T-cell (primary cell): ENCODE results near the gene FAM171A1. TPM values are rescaled to one million over a fixed set of nuclear protein-coding genes. Genes with fewer than 3 reads are reported as not detected.
"Not testable (repeated sequence)": the region's sequence is repeated elsewhere in the genome, so short reads cannot be mapped to it uniquely, and the experiment has no call there.

Experiments used
- ATAC-seq, 4 experiments: fragments of 200-7000 bp in 3 of 4; fragments of 150-1000 bp in 1 of 4; cut with Tn5 transposase; replicated peaks in 1 of 4; 1 replicate in 3 of 4; 2 replicates in 1 of 4; pipeline ENCODE4 v1.10.0; 2021; ENCODE audit warnings: moderate library complexity in 3 of 4, mild to moderate bottlenecking in 2 of 4, moderate number of reproducible peaks in 1 of 4
- CTCF ChIA-PET, 2 donors: fragments of 300-600 bp; sonication (Branson Sonifier 250); formaldehyde crosslinking; loops; one replicate each; lab custom pipeline; 2022; ENCODE audit warnings: antibody characterized with exemption in 2 of 2; lab: Charles Lee
- POLR2A ChIA-PET, 2 donors: fragments of 300-600 bp; sonication (Branson Sonifier 250); formaldehyde crosslinking; loops; one replicate each; lab custom pipeline; 2022; ENCODE audit warnings: antibody characterized with exemption in 2 of 2; lab: Charles Lee
- DNase-seq, 35 experiments: peaks; one replicate each; pipeline versions ENCODE4 v3.0.0 to v3.0.0-alpha.2; 2013 to 2023
- H3K27ac ChIP-seq: one replicate; pipeline ENCODE4 v1.5.1; 2013; ENCODE audit warnings: low read length
- H3K27me3 ChIP-seq, 2 experiments: replicated peaks in 1 of 2; 1 replicate in 1 of 2; 2 replicates in 1 of 2; pipeline versions ENCODE4 v1.6.1 to v1.7.0; 2013; ENCODE audit warnings: low read length in 1 of 2, mixed read lengths in 1 of 2; ENCODE audit not compliant: control insufficient read depth in 2 of 2, insufficient read depth in 2 of 2; ENCODE audit errors: extremely low read depth in 1 of 2
- H3K36me3 ChIP-seq, 2 donors: 1 replicate in 1 of 2; 2 replicates in 1 of 2; pipeline versions ENCODE4 v1.6.1 to v1.7.0; 2013; ENCODE audit warnings: low read length in 1 of 2; ENCODE audit not compliant: control insufficient read depth in 2 of 2, insufficient read depth in 1 of 2; ENCODE audit errors: extremely low read depth in 1 of 2
- H3K4me1 ChIP-seq, 2 experiments: 1 replicate in 1 of 2; 2 replicates in 1 of 2; pipeline versions ENCODE4 v1.6.1 to v1.7.0; 2013; ENCODE audit warnings: low read length in 2 of 2, mixed read lengths in 1 of 2; ENCODE audit not compliant: insufficient read depth in 2 of 2, control insufficient read depth in 1 of 2; ENCODE audit errors: extremely low read depth in 1 of 2
- H3K4me3 ChIP-seq, 2 donors: 1 replicate in 1 of 2; 2 replicates in 1 of 2; pipeline versions ENCODE4 v1.5.1 to v1.7.0; 2013; ENCODE audit warnings: mild to moderate bottlenecking in 2 of 2, low read length in 1 of 2, moderate library complexity in 1 of 2; ENCODE audit not compliant: control insufficient read depth in 1 of 2; ENCODE audit errors: extremely low read depth in 1 of 2
- H3K9me3 ChIP-seq: 2 replicates; pipeline ENCODE4 v1.7.0; 2013
- H3K27ac Mint-ChIP-seq, 2 donors: one replicate each; pipeline ENCODE4 v1.8.0; 2020 to 2021; ENCODE audit warnings: mild to moderate bottlenecking in 2 of 2, mixed read lengths in 2 of 2
- H3K27me3 Mint-ChIP-seq, 2 donors: one replicate each; pipeline ENCODE4 v1.8.0; 2021 to 2022; ENCODE audit warnings: mixed read lengths in 2 of 2
- H3K36me3 Mint-ChIP-seq: one replicate; pipeline ENCODE4 v1.8.0; 2021; ENCODE audit warnings: mixed read lengths
- H3K4me1 Mint-ChIP-seq, 3 donors: one replicate each; pipeline ENCODE4 v1.8.0; 2020 to 2022; ENCODE audit warnings: mixed read lengths in 3 of 3, mild to moderate bottlenecking in 1 of 3
- H3K4me3 Mint-ChIP-seq, 3 donors: one replicate each; pipeline ENCODE4 v1.8.0; 2020 to 2022; ENCODE audit warnings: mild to moderate bottlenecking in 3 of 3, mixed read lengths in 3 of 3, moderate library complexity in 3 of 3
- H3K9me3 Mint-ChIP-seq, 3 donors: one replicate each; pipeline ENCODE4 v1.8.0; 2020 to 2022; ENCODE audit warnings: mixed read lengths in 3 of 3
- WGBS: methylation state at CpG from one replicate; pipeline ENCODE4 v1.1.5; 2013; ENCODE audit warnings: missing lambda C conversion rate; ENCODE audit not compliant: insufficient coverage; 5-methylcytosine and 5-hydroxymethylcytosine counted together
- total RNA-seq, 35 experiments: library from RNA in 6 of 35; stranded (reverse) in 6 of 35; fragments of 120-200 nt in 1 of 35; gene quantifications; one replicate each; pipeline versions ENCODE4 v1.2.1 to v1.2.4 and lab custom pipeline; 2013 to 2026

Gene FAM171A1
- total RNA-seq, 5 donors from 2014 or later (not counting 1 experiment from before 2014, with no cell fraction given): 4.6 to 8.6 (median 7.2) TPM

- ChIA-PET POLR2A (interaction anchor here in 1 of 2 donors (0.5 kb wide), 1 partner anchor 72 kb away, joined by 3 read pairs; no protein-coding TSS in a partner anchor), CTCF (no interaction called here)
- Histone ChIP-seq H3K36me3 (no peaks in the 10 kb centered on the region), H3K9me3 (no peaks in the 10 kb centered on the region), H3K4me1 (no peaks in the 10 kb centered on the region), H3K27me3 (no peaks in the 10 kb centered on the region), H3K4me3 (no peak overlapping the region), H3K27ac (no peak overlapping the region)
- Mint-ChIP-seq H3K4me3 (no peak overlapping the region), H3K27me3 (no peaks in the 10 kb centered on the region), H3K27ac (no peak overlapping the region), H3K4me1 (no peaks in the 10 kb centered on the region), H3K9me3 (no peaks in the 10 kb centered on the region), H3K36me3 (no peaks in the 10 kb centered on the region)
- no CpG with 5 or more reads among the region's 4 CpGs for WGBS
- DNase-seq: no peak
- ATAC-seq: no peak
These were observed 90.6 kb downstream of the FAM171A1 start for GRCh38 chr10:15280462-15280861.

DNA sequence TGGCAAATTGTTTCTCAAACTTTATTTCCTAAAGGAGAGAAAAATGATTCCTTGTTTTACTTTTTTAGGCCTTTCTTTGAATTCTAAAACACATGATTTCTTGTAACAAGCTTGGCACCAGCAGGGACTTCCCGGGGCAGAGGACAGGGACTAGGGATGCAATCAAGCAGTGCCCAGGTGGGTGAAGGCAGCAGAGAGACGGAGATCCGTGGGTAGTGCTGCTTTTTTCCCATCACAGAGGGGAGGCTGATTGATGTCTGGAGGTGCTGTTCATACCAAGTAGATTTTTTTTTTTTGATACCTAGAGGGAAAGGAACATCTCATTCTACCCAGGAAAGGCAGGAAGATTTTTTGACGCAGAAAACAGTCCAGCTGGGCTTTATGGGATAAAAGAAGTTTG lies 91.9 kb downstream of the FAM171A1 start:
- ChIA-PET CTCF (no interaction called here), POLR2A (no interaction called here)
- Mint-ChIP-seq H3K27ac (no peak overlapping the region), H3K9me3 (no peaks in the 10 kb centered on the region), H3K36me3 (no peaks in the 10 kb centered on the region), H3K4me1 (no peaks in the 10 kb centered on the region), H3K4me3 (no peak overlapping the region), H3K27me3 (no peaks in the 10 kb centered on the region)
- no peak overlapping the region for H3K27ac ChIP-seq
- no peak for ATAC-seq
- 90% methylated on average over 2 of the region's 4 CpGs for WGBS
- H3K27me3 ChIP-seq: no peaks in the 10 kb centered on the region
- no peak for DNase-seq
- H3K36me3 ChIP-seq: no peaks in the 10 kb centered on the region
- no peak overlapping the region for H3K4me3 ChIP-seq
- no peaks in the 10 kb centered on the region for H3K4me1 ChIP-seq
- H3K9me3 ChIP-seq: no peaks in the 10 kb centered on the region

- no peak overlapping the region for H3K27ac ChIP-seq
- H3K36me3 ChIP-seq: no peaks in the 10 kb centered on the region
- no peak overlapping the region for H3K4me3 ChIP-seq
- Mint-ChIP-seq H3K36me3 (no peaks in the 10 kb centered on the region), H3K4me3 (no peak overlapping the region), H3K4me1 (no peaks in the 10 kb centered on the region), H3K27me3 (no peaks in the 10 kb centered on the region), H3K27ac (no peak overlapping the region), H3K9me3 (no peaks in the 10 kb centered on the region)
- ATAC-seq (no peak), DNase-seq (no peak)
- 85% methylated on average over 7 of the region's 12 CpGs for WGBS
- ChIA-PET POLR2A (no interaction called here), CTCF (no interaction called here)
- no peaks in the 10 kb centered on the region for H3K4me1 ChIP-seq
- no peaks in the 10 kb centered on the region for H3K9me3 ChIP-seq
- H3K27me3 ChIP-seq: no peaks in the 10 kb centered on the region
These were observed 92.3 kb downstream of the FAM171A1 start for GRCh38 chr10:15278786-15279185.

GRCh38 chr10:15276039-15276438 lies 95.0 kb downstream of the FAM171A1 start:
- CTCF ChIA-PET, H3K27me3 ChIP-seq, H3K36me3 ChIP-seq: not testable (repeated sequence)

DNA sequence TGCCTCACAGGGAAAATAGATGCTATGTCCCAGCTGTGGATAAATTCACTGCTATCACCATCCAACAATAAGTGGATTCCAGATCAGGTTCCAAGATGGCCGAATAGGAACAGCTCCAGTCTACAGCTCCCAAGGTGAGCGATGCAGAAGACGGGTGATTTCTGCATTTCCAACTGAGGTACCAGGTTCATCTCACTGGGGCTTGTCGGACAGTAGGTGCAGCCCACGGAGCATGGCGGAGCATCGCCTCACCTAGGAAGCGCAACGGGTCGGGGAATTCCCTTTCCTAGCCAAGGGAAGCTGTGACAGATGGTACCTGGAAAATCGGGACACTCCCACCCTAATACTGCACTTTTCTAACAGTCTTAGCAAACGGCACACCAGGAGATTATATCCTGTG lies 101.3 kb downstream of the FAM171A1 start:
- ATAC-seq, H3K4me3 Mint-ChIP-seq, H3K27me3 ChIP-seq, CTCF ChIA-PET, H3K4me1 ChIP-seq, H3K36me3 ChIP-seq, H3K4me3 ChIP-seq, DNase-seq, H3K27me3 Mint-ChIP-seq, H3K9me3 Mint-ChIP-seq, H3K9me3 ChIP-seq, H3K27ac ChIP-seq, H3K36me3 Mint-ChIP-seq, H3K27ac Mint-ChIP-seq, POLR2A ChIA-PET, H3K4me1 Mint-ChIP-seq: not testable (repeated sequence)
- 92% methylated on average over 4 of the region's 12 CpGs for WGBS

More at GRCh38 chr10:15276039-15276438, 95.0 kb downstream of the FAM171A1 start:
- H3K36me3 Mint-ChIP-seq, H3K9me3 ChIP-seq, H3K4me1 ChIP-seq, ATAC-seq, DNase-seq, H3K27ac ChIP-seq, H3K4me3 ChIP-seq, H3K9me3 Mint-ChIP-seq, H3K27me3 Mint-ChIP-seq, H3K27ac Mint-ChIP-seq, H3K4me1 Mint-ChIP-seq, H3K4me3 Mint-ChIP-seq, POLR2A ChIA-PET: not testable (repeated sequence)
- 80% methylated on average over 1 of the region's 9 CpGs for WGBS

DNA sequence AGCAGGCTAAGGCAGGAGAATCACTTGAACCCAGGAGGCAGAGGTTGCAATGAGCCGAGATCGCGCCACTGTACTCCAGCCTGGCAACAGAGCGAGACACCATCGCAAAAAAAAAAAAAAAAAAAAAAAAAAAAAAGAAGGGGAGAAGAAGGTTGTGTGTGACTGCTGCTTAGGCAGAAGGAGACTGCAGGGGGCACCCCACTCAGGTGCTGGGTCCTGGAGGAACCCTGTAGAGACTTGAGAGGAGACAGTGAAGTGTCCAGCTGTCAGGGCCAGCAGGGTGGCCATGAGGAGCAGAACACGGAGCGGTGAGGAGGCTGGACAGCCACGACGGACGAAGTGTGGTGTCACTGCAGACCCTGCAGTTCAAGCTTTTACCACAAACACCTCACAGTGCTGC lies 103.6 kb downstream of the FAM171A1 start:
- Mint-ChIP-seq H3K27me3 (peaks cover 0 to 2% of the 10 kb centered on the region in 2 donors), H3K4me1 (no peaks in the 10 kb centered on the region), H3K4me3 (no peak overlapping the region), H3K36me3 (peaks cover 8% of the 10 kb centered on the region), H3K27ac (no peak overlapping the region), H3K9me3 (peaks cover 0 to 8% (median 0%) of the 10 kb centered on the region in 3 donors)
- H3K36me3 ChIP-seq: no peaks in the 10 kb centered on the region
- POLR2A ChIA-PET: no interaction called here
- no peaks in the 10 kb centered on the region for H3K4me1 ChIP-seq
- H3K9me3 ChIP-seq: no peaks in the 10 kb centered on the region
- WGBS: 100% methylated on average over 4 of the region's 10 CpGs
- CTCF ChIA-PET: no interaction called here
- H3K27ac ChIP-seq: no peak overlapping the region
- H3K4me3 ChIP-seq: no peak overlapping the region
- peaks cover 0 to 17% of the 10 kb centered on the region in 2 experiments for H3K27me3 ChIP-seq
- DNase-seq (no peak), ATAC-seq (no peak)

DNA sequence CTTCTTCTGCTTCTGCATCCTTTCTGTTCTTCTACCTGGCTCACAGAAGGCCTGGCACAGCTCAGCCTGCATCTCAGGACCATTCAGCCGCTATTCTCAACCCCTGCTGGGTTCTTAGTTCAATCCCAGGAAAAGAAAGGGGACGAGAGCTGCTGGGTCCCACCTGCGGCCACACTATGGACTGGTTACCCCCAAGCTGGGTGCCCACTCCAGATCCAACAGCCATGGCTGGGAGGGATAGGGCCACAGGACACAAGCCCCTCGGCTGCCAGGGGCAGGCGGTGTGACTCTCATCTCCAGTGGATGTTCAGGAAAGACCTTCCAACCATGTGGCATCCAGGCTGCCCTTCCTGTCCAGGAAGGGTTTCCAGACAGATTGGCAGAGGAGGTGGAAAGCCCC lies 105.0 kb downstream of the FAM171A1 start:
- no peaks in the 10 kb centered on the region for H3K36me3 ChIP-seq
- H3K9me3 ChIP-seq: no peaks in the 10 kb centered on the region
- Mint-ChIP-seq H3K27me3 (peaks cover 0 to 2% of the 10 kb centered on the region in 2 donors), H3K4me3 (no peak overlapping the region), H3K9me3 (peaks cover 0 to 8% (median 0%) of the 10 kb centered on the region in 3 donors), H3K4me1 (no peaks in the 10 kb centered on the region), H3K27ac (no peak overlapping the region), H3K36me3 (peaks cover 8% of the 10 kb centered on the region)
- DNase-seq (no peak), ATAC-seq (no peak)
- no peak overlapping the region for H3K27ac ChIP-seq
- no peak overlapping the region for H3K4me3 ChIP-seq
- H3K27me3 ChIP-seq: peaks cover 0 to 20% of the 10 kb centered on the region in 2 experiments
- 74% methylated on average over 3 of the region's 5 CpGs for WGBS
- ChIA-PET POLR2A (interaction anchor here in 1 of 2 donors (0.5 kb wide), 1 partner anchor 79 kb away, joined by 4 read pairs; no protein-coding TSS in a partner anchor), CTCF (no interaction called here)
- no peaks in the 10 kb centered on the region for H3K4me1 ChIP-seq
